Effector memory CD4-positive, alpha-beta T cell (primary cell): ENCODE data around the gene METRNL.
"Not testable (repeated sequence)": the region's sequence is repeated elsewhere in the genome, so short reads cannot be mapped to it uniquely, and the experiment has no call there.

Source experiments
- DNase-seq, 3 donors: peaks; one replicate each; pipeline ENCODE4 v3.0.0-alpha.2; 2020
- H3K27ac ChIP-seq: 2 replicates; pipeline ENCODE4 v1.7.0; 2013; ENCODE audit warnings: mild to moderate bottlenecking, low read length, moderate library complexity; ENCODE audit not compliant: insufficient read depth, poor library complexity, severe bottlenecking
- H3K27me3 ChIP-seq: replicated peaks from 2 replicates; pipeline ENCODE4 v1.7.0; 2013; ENCODE audit warnings: mild to moderate bottlenecking, low read length; ENCODE audit not compliant: insufficient read depth, control insufficient read depth, poor library complexity, severe bottlenecking
- H3K36me3 ChIP-seq: 2 replicates; pipeline ENCODE4 v1.7.0; 2013; ENCODE audit warnings: mild to moderate bottlenecking, low read length, moderate library complexity; ENCODE audit not compliant: control insufficient read depth, insufficient read depth
- H3K4me1 ChIP-seq: 2 replicates; pipeline ENCODE4 v1.7.0; 2013; ENCODE audit warnings: low read length, mild to moderate bottlenecking; ENCODE audit not compliant: control insufficient read depth, insufficient read depth, poor library complexity, severe bottlenecking
- H3K4me3 ChIP-seq: 2 replicates; pipeline ENCODE4 v1.7.0; 2013; ENCODE audit warnings: low read length, low read depth, mild to moderate bottlenecking; ENCODE audit not compliant: insufficient read depth, poor library complexity, severe bottlenecking
- H3K9me3 ChIP-seq: 2 replicates; pipeline ENCODE4 v1.7.0; 2013; ENCODE audit warnings: mild to moderate bottlenecking, low read length, moderate library complexity; ENCODE audit not compliant: control insufficient read depth

The METRNL gene

DNA sequence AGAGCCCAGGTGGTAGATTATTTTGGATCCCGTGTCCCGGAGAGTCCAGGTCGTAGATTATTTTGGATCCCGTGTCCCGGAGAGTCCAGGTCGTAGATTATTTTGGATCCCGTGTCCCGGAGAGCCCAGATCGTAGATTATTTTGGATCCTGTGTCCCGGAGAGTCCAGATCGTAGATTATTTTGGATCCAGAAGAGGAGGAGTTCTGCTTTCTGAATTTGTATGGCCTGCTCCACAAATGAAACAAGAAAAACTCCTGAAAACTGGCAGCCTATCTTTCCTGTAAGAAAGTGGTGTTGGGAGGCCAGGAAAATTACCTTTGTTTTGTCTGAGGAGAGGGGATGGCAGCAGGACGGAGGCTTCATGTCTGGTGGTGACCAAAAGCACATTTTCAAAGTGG, 42.1 kb downstream of the METRNL start:
- DNase-seq, H3K9me3 ChIP-seq, H3K4me3 ChIP-seq, H3K27me3 ChIP-seq, H3K36me3 ChIP-seq, H3K27ac ChIP-seq: not testable (repeated sequence)
- peaks cover 11% of the 10 kb centered on the region for H3K4me1 ChIP-seq

DNA sequence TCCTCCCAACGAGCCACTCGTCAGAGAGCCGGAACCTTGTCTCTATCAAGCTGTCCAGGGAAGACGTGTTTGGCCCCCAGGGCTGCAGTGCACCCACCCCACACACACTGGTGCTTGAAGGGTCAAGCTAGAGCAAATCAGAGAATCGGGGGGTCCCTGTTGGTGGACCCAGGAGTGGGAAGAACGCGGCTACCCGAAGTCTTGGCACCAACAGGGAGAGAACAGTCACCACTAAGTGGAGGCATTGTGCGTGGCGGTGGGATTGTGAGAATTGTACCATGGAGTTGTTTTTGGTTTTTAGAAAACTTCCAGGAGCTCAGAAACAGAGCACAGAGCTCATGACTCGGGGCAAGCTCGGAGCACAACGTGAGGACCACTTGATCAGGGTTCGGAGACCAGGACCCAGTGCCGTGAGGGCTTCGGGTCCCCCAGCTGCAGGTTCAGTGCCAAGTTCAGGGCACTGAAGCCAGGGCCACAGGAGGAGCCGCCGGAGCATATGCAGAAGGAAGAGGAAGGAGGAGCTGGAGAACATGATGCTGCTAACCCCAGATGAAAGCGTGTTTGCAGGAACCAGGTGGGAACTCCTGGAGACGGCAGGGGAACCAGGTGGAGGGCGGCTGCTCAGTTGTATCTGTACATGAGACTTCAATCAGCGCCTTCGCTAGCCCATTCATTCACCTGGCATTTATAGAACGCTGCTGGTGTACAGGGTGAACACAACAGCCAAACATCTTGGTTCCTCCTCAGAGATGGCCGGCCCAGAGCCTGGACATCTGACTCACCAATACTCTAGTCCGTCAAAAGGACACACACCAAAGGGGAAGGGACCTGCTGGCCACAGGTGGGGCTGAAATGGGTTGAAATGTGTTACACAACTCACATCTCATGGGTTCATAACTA, 42.8 kb downstream of the METRNL start:
- no peak overlapping the region for H3K4me3 ChIP-seq
- H3K9me3 ChIP-seq, result no peaks in the 10 kb centered on the region
- no peak for DNase-seq
- H3K27ac ChIP-seq, result no peak overlapping the region
- H3K4me1 ChIP-seq, result peaks cover 11% of the 10 kb centered on the region
- H3K36me3 ChIP-seq, result no peaks in the 10 kb centered on the region
- H3K27me3 ChIP-seq, result no peaks in the 10 kb centered on the region

DNA sequence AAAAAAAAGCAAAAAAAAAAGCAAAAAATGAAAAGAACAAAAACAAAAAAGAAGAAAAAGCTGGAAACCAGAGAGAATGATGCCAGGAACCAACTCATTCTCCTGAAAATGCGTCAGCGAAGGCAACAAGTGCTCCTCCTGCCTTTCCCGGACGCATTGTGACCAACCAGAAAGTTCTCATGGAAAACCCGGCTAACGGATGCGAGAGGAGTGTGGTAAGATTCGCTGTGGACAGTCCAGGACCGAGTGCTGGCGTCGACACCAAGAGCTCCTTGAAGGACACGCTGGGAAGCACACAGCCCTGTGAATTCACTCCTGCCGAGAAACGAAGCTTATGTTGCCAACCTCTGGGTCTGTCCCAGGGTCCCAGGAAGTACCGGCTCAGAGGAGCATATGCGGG, 43.4 kb downstream of the METRNL start:
- DNase-seq, result no peak
- no peaks in the 10 kb centered on the region for H3K27me3 ChIP-seq
- H3K27ac ChIP-seq, result no peak overlapping the region
- H3K4me1 ChIP-seq, result peaks cover 11% of the 10 kb centered on the region
- no peaks in the 10 kb centered on the region for H3K9me3 ChIP-seq
- H3K4me3 ChIP-seq, result no peak overlapping the region
- no peaks in the 10 kb centered on the region for H3K36me3 ChIP-seq

DNA sequence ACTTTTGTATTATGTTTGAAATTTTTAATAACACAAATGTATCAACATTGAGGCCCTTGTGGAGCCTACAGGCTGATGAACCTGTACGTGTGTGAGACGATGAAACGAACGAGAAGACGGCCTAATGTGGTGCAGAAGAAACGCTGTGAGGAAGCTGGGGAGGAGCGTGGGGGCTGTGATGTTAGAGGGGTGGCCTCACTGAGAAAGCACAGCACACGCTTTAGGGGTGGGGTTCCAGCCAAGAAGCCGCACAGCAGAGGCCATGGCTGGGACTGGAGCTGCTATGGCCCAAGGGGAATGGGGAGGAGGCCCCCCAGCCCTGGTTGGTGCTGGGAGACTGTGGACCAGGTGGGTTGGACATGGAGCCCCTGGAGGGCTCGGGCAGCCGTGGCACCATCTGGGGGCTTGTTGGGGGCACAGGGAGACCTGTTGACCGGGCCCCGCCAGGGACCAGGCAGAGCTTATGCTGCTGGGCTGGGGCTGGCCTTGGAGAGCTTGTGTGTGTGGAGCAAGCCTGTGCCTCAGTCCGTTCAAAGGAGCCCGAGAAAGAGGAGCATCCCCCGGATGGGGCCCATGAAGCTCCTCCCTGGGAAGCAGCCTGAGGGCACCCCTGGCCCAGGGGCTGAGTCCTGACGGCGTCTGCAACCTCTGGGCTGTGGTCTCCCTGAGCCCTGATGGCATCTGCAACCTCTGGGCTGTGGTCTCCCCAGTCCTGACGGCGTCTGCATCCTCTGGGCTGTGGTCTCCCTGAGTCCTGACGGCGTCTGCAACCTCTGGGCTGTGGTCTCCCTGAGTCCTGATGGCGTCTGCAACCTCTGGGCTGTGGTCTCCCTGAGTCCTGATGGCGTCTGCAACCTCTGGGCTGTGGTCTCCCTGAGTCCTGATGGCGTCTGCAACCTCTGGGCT, 44.7 kb downstream of the METRNL start:
- Histone ChIP-seq H3K27me3 (no peaks in the 10 kb centered on the region), H3K9me3 (no peaks in the 10 kb centered on the region), H3K27ac (no peak overlapping the region), H3K4me1 (peaks cover 11% of the 10 kb centered on the region), H3K36me3 (no peaks in the 10 kb centered on the region), H3K4me3 (no peak overlapping the region)
- DNase-seq, result peak in 1 of 3 donors; percentile 10

DNA sequence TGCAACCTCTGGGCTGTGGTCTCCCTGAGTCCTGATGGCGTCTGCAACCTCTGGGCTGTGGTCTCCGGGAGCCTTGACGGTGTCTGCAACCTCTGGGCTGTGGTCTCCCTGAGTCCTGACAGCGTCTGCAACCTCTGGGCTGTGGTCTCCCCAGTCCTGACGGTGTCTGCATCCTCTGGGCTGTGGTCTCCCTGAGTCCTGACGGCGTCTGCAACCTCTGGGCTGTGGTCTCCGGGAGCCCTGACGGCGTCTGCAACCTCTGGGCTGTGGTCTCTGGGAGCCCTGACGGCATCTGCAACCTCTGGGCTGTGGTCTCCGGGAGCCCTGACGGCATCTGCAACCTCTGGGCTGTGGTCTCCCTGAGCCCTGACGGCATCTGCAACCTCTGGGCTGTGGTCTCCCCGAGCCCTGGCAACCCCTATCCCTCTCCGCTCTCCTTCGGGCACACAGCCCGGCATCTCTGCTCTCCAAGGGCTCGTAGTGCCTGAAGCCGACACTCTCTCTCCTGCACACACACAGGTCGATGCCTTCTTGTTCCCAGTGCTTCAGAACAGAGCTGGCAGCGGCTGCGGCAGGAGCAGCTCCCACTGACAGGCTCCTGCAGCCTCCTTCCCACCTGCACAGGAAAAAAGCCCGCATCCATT, 45.6 kb downstream of the METRNL start:
- Histone ChIP-seq H3K9me3 (no peaks in the 10 kb centered on the region), H3K36me3 (no peaks in the 10 kb centered on the region), H3K4me1 (peaks cover 11% of the 10 kb centered on the region), H3K4me3 (no peak overlapping the region), H3K27ac (no peak overlapping the region), H3K27me3 (no peaks in the 10 kb centered on the region)
- peak in 2 of 3 donors; percentile 21 to 39 for DNase-seq

DNA sequence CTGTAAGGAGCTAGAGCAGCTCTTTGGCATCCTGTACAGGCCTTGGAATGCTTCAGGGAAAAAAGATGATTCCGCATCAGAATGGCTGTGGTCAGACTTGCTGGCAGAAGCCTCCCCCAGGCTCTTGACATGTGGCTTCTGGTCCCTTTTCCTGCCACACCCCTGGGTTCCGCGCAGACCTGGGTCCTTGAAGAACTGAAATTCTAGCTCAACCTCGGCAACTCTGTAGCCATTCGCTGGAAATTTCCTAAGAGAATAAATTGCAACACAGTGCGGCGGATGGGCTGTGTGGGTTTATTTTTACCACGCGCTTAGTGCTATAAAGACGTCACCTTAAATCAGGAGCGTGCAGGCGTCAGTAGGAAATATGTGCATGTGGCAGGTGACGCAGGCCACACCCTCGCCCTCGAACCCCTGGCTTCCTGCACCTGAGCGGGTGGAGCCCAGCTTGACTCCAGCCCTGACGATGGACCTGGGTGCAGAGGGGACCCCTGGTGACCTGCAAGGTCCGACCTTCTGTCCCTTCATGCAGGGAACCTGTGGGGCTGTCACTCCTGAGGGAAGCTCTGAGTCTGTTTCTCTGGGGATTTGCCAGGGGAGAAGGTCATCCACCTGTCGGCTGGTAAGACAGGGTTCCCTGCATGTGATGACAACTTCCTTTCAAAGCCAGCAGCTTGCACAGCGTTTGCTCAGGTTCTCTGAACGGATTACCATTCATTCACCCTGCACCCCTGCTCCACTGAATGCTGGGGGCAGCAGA, 46.3 kb downstream of the METRNL start:
- Histone ChIP-seq H3K27me3 (no peaks in the 10 kb centered on the region), H3K36me3 (no peaks in the 10 kb centered on the region), H3K4me1 (peaks cover 7% of the 10 kb centered on the region), H3K4me3 (no peak overlapping the region), H3K27ac (no peak overlapping the region), H3K9me3 (no peaks in the 10 kb centered on the region)
- no peak for DNase-seq

DNA sequence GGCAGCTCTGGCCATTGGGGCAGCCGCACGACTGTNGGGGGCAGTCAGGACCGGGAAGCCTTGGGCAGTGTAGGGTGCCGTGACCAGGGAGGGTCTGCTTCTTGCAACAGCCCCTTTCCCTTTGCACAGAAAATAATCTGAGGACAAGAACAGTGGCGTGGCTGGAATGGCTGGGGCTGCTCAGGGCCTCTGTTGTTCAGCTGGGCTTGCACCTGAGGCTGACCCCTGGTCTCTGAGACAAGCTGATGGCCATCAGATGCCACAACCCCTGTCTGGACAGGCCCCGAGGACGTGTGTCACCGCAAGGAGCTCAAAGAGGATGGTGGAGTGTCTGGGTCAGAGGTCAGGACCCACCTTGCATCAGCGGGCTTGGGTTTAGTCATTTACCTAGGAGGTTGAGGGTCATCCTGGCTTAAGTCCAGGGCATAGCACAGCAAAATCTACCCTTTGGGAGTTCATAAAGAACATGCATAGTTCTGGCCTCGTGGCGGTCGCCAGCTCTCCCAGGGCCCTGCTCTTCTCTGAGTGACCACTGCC, 46.9 kb downstream of the METRNL start:
- Histone ChIP-seq H3K9me3 (no peaks in the 10 kb centered on the region), H3K4me3 (no peak overlapping the region), H3K4me1 (peaks cover 7% of the 10 kb centered on the region), H3K27ac (no peak overlapping the region), H3K27me3 (no peaks in the 10 kb centered on the region), H3K36me3 (no peaks in the 10 kb centered on the region)
- DNase-seq, result no peak

DNA sequence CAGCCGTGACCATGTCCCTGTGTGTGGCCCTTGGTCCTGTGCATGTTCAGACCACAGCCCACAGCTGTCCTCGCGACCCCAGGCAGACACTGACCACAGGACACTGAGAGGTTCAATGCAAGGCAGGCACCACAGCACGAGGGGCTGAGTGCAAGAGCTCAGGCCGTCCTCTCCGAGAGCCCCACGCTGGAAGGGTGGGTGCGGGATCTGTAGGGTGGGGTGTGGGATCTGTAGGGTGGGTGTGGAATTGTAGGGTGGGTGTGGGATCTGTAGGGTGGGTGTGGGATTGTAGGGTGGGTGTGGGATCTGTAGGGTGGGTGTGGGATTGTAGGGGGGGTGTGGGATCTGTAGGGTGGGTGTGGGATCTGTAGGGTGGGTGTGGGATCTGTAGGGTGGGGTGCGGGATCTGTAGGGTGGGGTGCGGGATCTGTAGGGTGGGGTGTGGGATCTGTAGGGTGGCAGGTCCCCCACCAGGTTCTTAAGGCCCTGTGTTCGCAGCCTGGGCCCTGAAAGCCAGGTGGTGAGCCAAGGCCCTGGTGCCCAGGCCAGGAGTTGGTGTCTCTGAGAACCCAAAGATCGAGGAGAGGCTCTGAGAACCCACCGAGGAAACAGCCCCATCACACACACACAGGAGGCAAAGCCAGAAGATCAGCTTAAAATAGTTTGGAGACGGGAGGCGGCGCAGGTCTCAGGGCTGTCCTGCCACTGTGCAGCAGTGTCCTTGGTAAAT, 48.2 kb downstream of the METRNL start:
- no peak for DNase-seq
- H3K36me3 ChIP-seq, result no peaks in the 10 kb centered on the region
- H3K4me3 ChIP-seq, result no peak overlapping the region
- H3K27ac ChIP-seq, result no peak overlapping the region
- H3K9me3 ChIP-seq, result no peaks in the 10 kb centered on the region
- H3K27me3 ChIP-seq, result no peaks in the 10 kb centered on the region
- H3K4me1 ChIP-seq, result peaks cover 7% of the 10 kb centered on the region
